ENCODE data around the gene RAI1.

RAI1 gene

GRCh38 chr17:17779015-17779611 lies 97.9 kb downstream of the RAI1 start:
- H3K4me2 ChIP-seq: peak overlapping the region; percentile 19; the same call in 1 of the 2 replicates
- no peaks in the 10 kb centered on the region for H3K27me3 ChIP-seq
- peaks cover 58% of the 10 kb centered on the region for H3K4me1 ChIP-seq
- peaks cover 99% of the 10 kb centered on the region for H4K20me1 ChIP-seq
- H3K27ac ChIP-seq: no peak overlapping the region
- TF ChIP-seq Cebpa-rat (IDR thresholded peaks at IDR 0.05): no peak
- H3K9me3 ChIP-seq: no peaks in the 10 kb centered on the region
- H3K36me3 ChIP-seq: peaks cover 36% of the 10 kb centered on the region
- H3K9ac ChIP-seq: no peak overlapping the region
- H3K4me3 ChIP-seq: no peak overlapping the region

- Histone ChIP-seq H3K27ac (no peak overlapping the region), H3K36me3 (peaks cover 24% of the 10 kb centered on the region), H3K4me3 (peak overlapping the region; percentile 71), H3K4me1 (peaks cover 77% of the 10 kb centered on the region), H3K4me2 (peak overlapping the region; percentile 99), H3K9me3 (no peaks in the 10 kb centered on the region), H3K27me3 (no peaks in the 10 kb centered on the region), H3K9ac (peak overlapping the region; percentile 48; the same call in 1 of the 2 replicates), H4K20me1 (peaks cover 99% of the 10 kb centered on the region)
- no peak for TF ChIP-seq Cebpa-rat (IDR thresholded peaks at IDR 0.05)
Measured at GRCh38 chr17:17780922-17781590, 99.8 kb downstream of the RAI1 start.

DNA sequence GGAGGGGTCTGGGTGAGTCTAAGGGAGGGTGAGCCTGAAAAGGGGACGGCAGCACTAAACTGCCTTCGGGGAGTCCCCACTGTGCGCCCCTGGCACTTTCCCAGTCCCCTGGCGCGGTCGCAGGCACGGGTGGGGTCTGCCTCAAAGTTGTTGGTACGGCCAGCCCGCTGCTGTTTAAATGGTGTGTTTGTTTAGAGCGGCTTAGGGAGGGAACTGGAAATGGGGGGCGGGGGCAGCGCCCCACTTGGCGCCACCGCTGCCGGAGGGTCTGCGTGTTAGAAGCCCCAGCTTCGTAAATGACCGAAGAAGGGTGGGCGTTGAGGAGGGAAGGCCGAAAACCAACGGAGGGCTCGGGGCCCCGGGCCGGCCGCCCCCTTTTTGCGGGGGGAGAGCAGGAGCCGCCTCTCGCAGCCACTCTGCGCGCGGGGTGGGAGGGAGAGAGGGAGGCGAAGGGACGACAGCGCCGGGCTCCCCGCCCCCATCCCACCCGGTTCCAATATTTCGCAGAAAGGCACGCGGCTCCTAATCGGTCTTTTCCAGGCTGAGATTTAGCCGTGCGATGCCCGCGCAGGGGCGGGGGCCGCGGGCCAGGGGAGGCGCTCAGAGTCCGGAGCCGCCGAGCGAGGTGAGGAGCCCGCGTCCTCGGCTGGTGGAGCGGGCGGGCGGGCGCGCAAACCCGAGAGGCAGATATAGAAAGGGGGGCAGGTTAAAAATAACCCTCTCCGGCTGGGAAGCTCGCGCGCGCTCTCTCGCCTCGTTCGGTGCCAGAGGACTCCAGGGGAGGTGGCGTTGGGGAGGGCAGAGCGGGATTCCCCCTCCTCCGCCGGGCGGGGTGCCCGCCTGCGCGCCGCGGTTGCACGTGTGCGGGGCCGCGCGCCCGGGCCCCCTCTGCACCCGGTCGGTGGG lies 100.6 kb downstream of the RAI1 start:
- H3K27me3 ChIP-seq: no peaks in the 10 kb centered on the region
- H3K4me1 ChIP-seq: peaks cover 79% of the 10 kb centered on the region
- H4K20me1 ChIP-seq: peaks cover 99% of the 10 kb centered on the region
- H3K27ac ChIP-seq: peak overlapping the region; percentile 38; the same call in 1 of the 2 replicates
- peak overlapping the region; percentile 71 for H3K4me3 ChIP-seq
- TF ChIP-seq Cebpa-rat (IDR thresholded peaks at IDR 0.05): no peak
- no peaks in the 10 kb centered on the region for H3K9me3 ChIP-seq
- H3K36me3 ChIP-seq: peaks cover 16% of the 10 kb centered on the region
- H3K9ac ChIP-seq: peak overlapping the region; percentile 65; the same call in 1 of the 2 replicates
- H3K4me2 ChIP-seq: peak overlapping the region; percentile 99

DNA sequence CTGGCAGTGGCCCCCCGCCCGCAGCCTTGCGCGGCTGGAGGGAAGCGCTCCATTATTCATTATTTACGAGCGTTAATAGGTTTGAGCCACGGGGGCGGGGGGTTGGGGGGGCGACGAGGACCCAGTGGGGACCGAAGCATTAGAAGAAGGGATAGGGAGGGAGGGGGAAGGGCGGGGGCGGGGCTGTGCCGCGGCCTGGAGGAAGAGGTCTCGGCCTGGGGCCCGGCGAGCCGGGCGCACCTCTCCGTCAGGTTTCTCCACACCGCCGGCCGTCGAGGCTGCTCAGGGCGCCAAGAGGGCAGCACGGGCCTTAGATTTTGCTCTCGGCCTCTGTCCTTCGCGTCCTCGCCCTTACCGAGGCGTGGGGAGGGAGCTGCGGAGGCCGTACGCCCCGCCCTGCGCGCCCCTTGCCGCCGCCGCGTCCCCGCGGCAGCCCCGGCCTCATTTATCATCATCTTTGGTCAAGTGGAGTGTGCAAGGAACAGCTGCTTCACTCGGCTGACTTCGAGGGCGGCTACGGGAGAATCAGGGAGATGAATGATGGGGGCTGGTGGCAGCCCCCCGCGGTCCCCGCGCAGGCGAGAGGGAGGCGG lies 101.4 kb downstream of the RAI1 start:
- Histone ChIP-seq H3K4me2 (peak overlapping the region; percentile 99), H3K9me3 (no peaks in the 10 kb centered on the region), H4K20me1 (peaks cover 99% of the 10 kb centered on the region), H3K9ac (peak overlapping the region; percentile 75), H3K27ac (peak overlapping the region; percentile 67), H3K4me1 (peaks cover 79% of the 10 kb centered on the region), H3K27me3 (no peaks in the 10 kb centered on the region), H3K4me3 (peak overlapping the region; percentile 71), H3K36me3 (peaks cover 8% of the 10 kb centered on the region)
- TF ChIP-seq Cebpa-rat (IDR thresholded peaks at IDR 0.05): no peak

DNA sequence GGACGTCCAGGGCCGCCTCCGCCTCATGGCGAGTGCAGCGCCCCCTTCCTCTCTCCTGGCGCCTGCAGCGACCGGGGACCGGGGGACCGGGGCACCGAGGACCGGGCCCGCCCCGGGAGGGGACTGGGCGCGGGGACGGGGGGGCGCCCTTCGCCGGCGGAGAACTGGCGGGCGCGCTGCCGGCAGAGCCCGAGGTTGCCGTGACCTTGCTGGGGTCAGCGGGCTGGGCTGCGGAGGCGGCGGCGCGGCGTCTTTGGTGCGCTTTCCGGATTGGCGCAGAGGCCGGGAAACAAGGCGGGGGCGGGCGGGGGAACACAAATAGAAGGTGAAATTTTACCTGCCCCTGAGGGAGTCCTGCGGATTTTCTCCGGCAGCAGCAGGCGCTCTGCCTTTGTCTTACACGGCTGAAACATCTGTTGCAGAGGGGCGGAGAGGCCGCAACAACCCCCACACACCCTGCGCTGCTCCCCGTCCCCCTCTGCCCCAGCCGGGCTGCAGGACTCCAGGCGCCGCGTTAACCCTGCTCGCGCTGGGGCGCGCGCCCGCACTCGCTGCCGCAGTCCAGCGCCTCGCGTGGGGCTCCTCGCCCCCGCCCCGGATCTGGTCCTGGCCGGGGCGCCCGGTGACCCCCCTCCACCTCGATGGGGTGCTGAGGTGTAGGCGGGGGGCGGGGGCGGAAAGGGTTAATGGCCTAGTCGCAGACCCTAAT lies 102.0 kb downstream of the RAI1 start:
- H3K27me3 ChIP-seq: no peaks in the 10 kb centered on the region
- H3K27ac ChIP-seq: peak overlapping the region; percentile 67
- peak overlapping the region; percentile 71 for H3K4me3 ChIP-seq
- peak overlapping the region; percentile 99 for H3K4me2 ChIP-seq
- peaks cover 2% of the 10 kb centered on the region; the same call in 1 of the 2 replicates for H3K36me3 ChIP-seq
- H3K4me1 ChIP-seq: peaks cover 83% of the 10 kb centered on the region
- no peak for TF ChIP-seq Cebpa-rat (IDR thresholded peaks at IDR 0.05)
- H3K9ac ChIP-seq: peak overlapping the region; percentile 75
- H4K20me1 ChIP-seq: peaks cover 99% of the 10 kb centered on the region
- H3K9me3 ChIP-seq: no peaks in the 10 kb centered on the region

DNA sequence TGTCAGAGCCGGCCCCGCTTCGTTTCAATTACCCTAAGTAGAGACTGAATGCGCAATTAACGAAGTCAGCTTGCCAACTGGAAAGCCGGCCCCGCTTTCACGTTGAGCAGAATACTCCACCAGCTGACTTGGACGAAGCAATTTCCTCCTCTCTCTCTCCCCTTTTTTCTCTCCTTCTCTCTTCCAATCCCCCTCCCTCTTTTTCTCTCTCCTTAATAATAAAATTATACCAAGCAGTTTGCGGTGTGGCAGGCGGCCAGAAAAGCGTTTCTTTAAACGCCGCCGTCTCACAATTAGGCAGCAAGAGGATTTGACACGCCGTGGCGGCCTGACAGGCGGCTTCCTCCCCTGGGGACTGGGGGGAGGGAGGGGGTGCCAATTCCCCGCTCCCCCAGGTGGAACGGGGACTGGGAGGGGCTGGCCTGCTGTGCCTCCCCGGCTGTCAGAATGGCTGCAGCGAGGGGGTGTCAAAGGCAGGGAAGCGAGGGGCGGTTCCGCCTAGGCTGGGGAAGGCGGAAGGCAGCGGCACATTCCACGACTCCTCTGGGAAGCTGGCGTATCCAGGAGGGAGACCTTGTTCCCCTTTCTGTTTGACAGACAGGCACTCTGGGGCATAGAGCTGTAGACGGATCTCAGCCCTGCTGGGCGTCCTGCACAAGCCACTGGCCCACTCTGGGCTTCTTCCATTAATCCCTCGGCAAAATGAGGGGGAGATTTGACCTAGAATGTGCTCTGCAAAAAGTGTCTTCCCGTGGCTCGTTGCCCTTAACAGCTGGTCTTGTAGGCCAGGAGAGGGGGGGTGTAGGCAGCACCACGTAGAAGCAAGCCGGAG lies 102.8 kb downstream of the RAI1 start:
- H3K4me3 ChIP-seq: peak overlapping the region; percentile 71
- H3K4me2 ChIP-seq: peak overlapping the region; percentile 99
- H3K27ac ChIP-seq: peak overlapping the region; percentile 67
- no peaks in the 10 kb centered on the region for H3K36me3 ChIP-seq
- no peaks in the 10 kb centered on the region for H3K9me3 ChIP-seq
- H4K20me1 ChIP-seq: peaks cover 99% of the 10 kb centered on the region
- no peaks in the 10 kb centered on the region for H3K27me3 ChIP-seq
- peaks cover 83% of the 10 kb centered on the region for H3K4me1 ChIP-seq
- no peak for TF ChIP-seq Cebpa-rat (IDR thresholded peaks at IDR 0.05)
- H3K9ac ChIP-seq: peak overlapping the region; percentile 75

DNA sequence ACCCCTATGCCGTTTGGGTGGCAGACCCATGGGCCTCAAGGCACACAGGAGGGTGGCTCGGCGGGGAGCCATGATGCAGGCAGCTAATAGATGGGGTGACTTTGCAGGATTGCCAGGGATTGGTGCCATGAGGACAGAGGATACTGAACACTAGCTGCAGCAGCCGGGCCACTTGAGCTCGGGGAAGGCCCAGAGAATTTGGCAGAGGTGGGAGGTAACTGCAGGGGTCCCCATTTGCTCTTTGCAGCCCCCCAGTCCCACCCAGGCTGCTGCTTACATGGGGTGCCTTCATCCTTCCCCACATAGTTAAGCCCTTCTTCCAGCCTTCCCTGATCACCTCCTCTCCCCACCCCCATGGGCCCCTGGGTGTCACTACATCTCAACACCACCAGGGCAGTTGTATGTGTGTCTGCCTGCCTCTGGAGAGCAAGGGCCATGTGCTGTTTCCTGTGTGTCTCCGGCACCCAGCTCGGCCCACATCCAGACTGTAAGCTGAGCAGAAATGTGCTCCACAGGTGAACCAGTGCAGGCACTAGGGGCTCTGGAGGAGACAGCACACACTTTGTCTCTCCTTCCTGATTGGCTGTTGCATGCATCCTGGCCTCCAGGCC lies 103.5 kb downstream of the RAI1 start:
- Histone ChIP-seq H3K9ac (no peak overlapping the region), H4K20me1 (peaks cover 99% of the 10 kb centered on the region), H3K27ac (no peak overlapping the region), H3K4me1 (peaks cover 84% of the 10 kb centered on the region), H3K27me3 (no peaks in the 10 kb centered on the region), H3K4me3 (peak overlapping the region; percentile 71), H3K4me2 (peak overlapping the region; percentile 99), H3K9me3 (no peaks in the 10 kb centered on the region), H3K36me3 (no peaks in the 10 kb centered on the region)
- no peak for TF ChIP-seq Cebpa-rat (IDR thresholded peaks at IDR 0.05)

- Histone ChIP-seq H4K20me1 (peaks cover 99% of the 10 kb centered on the region), H3K9ac (no peak overlapping the region), H3K9me3 (no peaks in the 10 kb centered on the region), H3K4me1 (peaks cover 86% of the 10 kb centered on the region), H3K4me3 (0 out of 2 replicates have a peak overlapping the region, but pooled peaks have one; percentile 71), H3K27me3 (no peaks in the 10 kb centered on the region), H3K27ac (no peak overlapping the region), H3K36me3 (no peaks in the 10 kb centered on the region), H3K4me2 (peak overlapping the region; percentile 99)
- no peak for TF ChIP-seq Cebpa-rat (IDR thresholded peaks at IDR 0.05)
Measured at GRCh38 chr17:17785407-17785806, 104.1 kb downstream of the RAI1 start.

Data from BLaER1 (cell line).